Body of pancreas (tissue), 4 donors: Measurements from ENCODE around the gene AURKB. TPM values are rescaled to one million over a fixed set of nuclear protein-coding genes. Genes with fewer than 3 reads are reported as not detected.

ENCODE experiments used
- ATAC-seq: fragments of 150-250 bp; one replicate; pipeline ENCODE4 v1.9.1; 2016
- DNase-seq, 4 donors: peaks; one replicate each; pipeline ENCODE4 v3.0.0-alpha.2; 2019
- H3K27ac ChIP-seq, 4 donors: fragments of 200-600 bp; sonication (generic); 1 replicate in 3 of 4; 2 replicates in 1 of 4; pipeline versions ENCODE4 v1.5.1 to v1.6.1; 2016 to 2019; ENCODE audit warnings: mild to moderate bottlenecking in 1 of 4, mixed read lengths in 1 of 4, moderate library complexity in 1 of 4
- H3K27me3 ChIP-seq, 2 donors: fragments of 200-600 bp; sonication (generic); one replicate each; pipeline ENCODE4 v1.6.0; 2016; ENCODE audit warnings: mild to moderate bottlenecking in 1 of 2
- H3K36me3 ChIP-seq, 2 donors: fragments of 200-600 bp; sonication (generic); replicated peaks in 1 of 2; 2 replicates each; pipeline ENCODE4 v1.5.1; 2016; ENCODE audit warnings: low read depth in 2 of 2; ENCODE audit not compliant: insufficient read depth in 1 of 2
- H3K4me1 ChIP-seq: fragments of 200-600 bp; sonication (generic); one replicate; pipeline ENCODE4 v1.6.0; 2016
- H3K4me3 ChIP-seq, 2 donors: fragments of 200-600 bp; sonication (generic); 1 replicate in 1 of 2; 2 replicates in 1 of 2; pipeline ENCODE4 v1.5.1; 2016 to 2019
- H3K9me3 ChIP-seq, 3 donors: fragments of 200-600 bp; sonication (generic); 1 replicate in 2 of 3; 2 replicates in 1 of 3; pipeline ENCODE4 v1.5.1; 2016
- CTCF ChIP-seq, 7 experiments: fragments of 450-650 bp in 4 of 7; fragments of 200-600 bp in 3 of 7; sonication (generic) in 3 of 7; IDR thresholded peaks; one replicate each; pipeline ENCODE4 v1.5.1; 2016 to 2019; ENCODE audit warnings: antibody characterized with exemption in 7 of 7
- POLR2A ChIP-seq, 3 donors: fragments of 450-650 bp; IDR thresholded peaks; one replicate each; pipeline ENCODE4 v1.6.1; 2016; ENCODE audit warnings: antibody characterized with exemption in 3 of 3, mild to moderate bottlenecking in 2 of 3
- WGBS, 2 donors: methylation state at CpG; one replicate each; pipeline ENCODE4 v1.1.5; 2017; 5-methylcytosine and 5-hydroxymethylcytosine counted together
- intact Hi-C: fragments of 100-400 bp; cut with DNase I; formaldehyde crosslinking; loops from one replicate; pipeline ENCODE4 v1.15.1; 2023
- total RNA-seq, 2 donors: library from RNA; depleted of rRNA; stranded (reverse); fragments of >200 nt; gene quantifications; one replicate each; pipeline ENCODE4 v1.1.0, GENCODE V29; 2016

Gene AURKB
- total RNA-seq, 2 donors from 2014 or later = not detected

- TF ChIP-seq POLR2A (IDR thresholded peaks at IDR 0.05) = peak; percentile 20 to 89 (median 80)
- no peak for TF ChIP-seq CTCF (IDR thresholded peaks at IDR 0.05)
- Histone ChIP-seq H3K36me3 (no peaks in the 10 kb centered on the region), H3K4me3 (peak overlapping the region in 1 of 2 donors; percentile 38), H3K27ac (peak overlapping the region; percentile 87 to 96 (median 96)), H3K4me1 (peaks cover 40% of the 10 kb centered on the region), H3K27me3 (no peaks in the 10 kb centered on the region), H3K9me3 (no peaks in the 10 kb centered on the region)
- 0 to 2% methylated on average over 13 to 44 of the region's 44 CpGs for WGBS, 2 donors
- DNase-seq (peak; percentile 91 to 95 (median 92)), ATAC-seq (peak; percentile 43)
- intact Hi-C loops = no loop called here
These were observed 24.6 kb downstream of the AURKB start for GRCh38 chr17:8185582-8186445.

- WGBS, 2 donors = 67 to 75% methylated on average over 17 to 19 of the region's 19 CpGs
- H3K4me1 ChIP-seq = peaks cover 40% of the 10 kb centered on the region
- TF ChIP-seq CTCF (IDR thresholded peaks at IDR 0.05) = no peak
- no peak for TF ChIP-seq POLR2A (IDR thresholded peaks at IDR 0.05)
- no peaks in the 10 kb centered on the region for H3K36me3 ChIP-seq
- DNase-seq = no peak
- H3K27ac ChIP-seq = peak overlapping the region in 3 of 4 donors; percentile 77 to 79 (median 78)
- no peaks in the 10 kb centered on the region for H3K27me3 ChIP-seq
- ATAC-seq = no peak
- intact Hi-C loops = loop anchor here (5.0 kb wide), 1 partner anchor 50 kb away; no protein-coding TSS in a partner anchor
- no peaks in the 10 kb centered on the region for H3K9me3 ChIP-seq
- no peak overlapping the region for H3K4me3 ChIP-seq
These were observed 33.2 kb downstream of the AURKB start for GRCh38 chr17:8176998-8177731.

- Histone ChIP-seq H3K4me3 (peak within 1 kb of the TSS in 1 of 2 donors; percentile 16), H3K4me1 (peaks cover 40% of the 10 kb centered on the region), H3K27ac (peak within 1 kb of the TSS; percentile 56 to 79 (median 78)), H3K27me3 (no peaks in the 10 kb centered on the region), H3K9me3 (no peaks in the 10 kb centered on the region), H3K36me3 (no peaks in the 10 kb centered on the region)
- DNase-seq = peak; percentile 86 to 90 (median 90)
- peak; percentile 74 for ATAC-seq
- 1 to 3% methylated on average over 18 to 56 of the region's 56 CpGs for WGBS, 2 donors
- intact Hi-C loops = loop anchor here (5.0 kb wide), 1 partner anchor 49 kb away; no protein-coding TSS in a partner anchor
- TF ChIP-seq CTCF (IDR thresholded peaks at IDR 0.05) (peak in 1 of 7 experiments; percentile 5), POLR2A (IDR thresholded peaks at IDR 0.05) (peak in 2 of 3 donors; percentile 54 to 63)
These were observed 34.0 kb downstream of the AURKB start, which contains the start of gene TMEM107 for GRCh38 chr17:8176197-8176940. TMEM107 (minus strand) TSS chr17:8176380; CDS start chr17:8176286, 94 bp downstream.

GRCh38 chr17:8175795-8176196 is 34.6 kb downstream of the AURKB start:
- DNase-seq (peak in 1 of 4 donors; percentile 21), ATAC-seq (peak; percentile 1)
- intact Hi-C loops = loop anchor here (5.0 kb wide), 1 partner anchor 48 kb away; no protein-coding TSS in a partner anchor
- 18 to 19% methylated on average over 11 of the region's 11 CpGs for WGBS, 2 donors
- no peaks in the 10 kb centered on the region for H3K36me3 ChIP-seq
- H3K4me3 ChIP-seq = peak overlapping the region in 1 of 2 donors; percentile 16
- TF ChIP-seq POLR2A (IDR thresholded peaks at IDR 0.05) (no peak), CTCF (IDR thresholded peaks at IDR 0.05) (no peak)
- H3K4me1 ChIP-seq = peaks cover 40% of the 10 kb centered on the region
- peak overlapping the region; percentile 56 to 79 (median 78) for H3K27ac ChIP-seq
- no peaks in the 10 kb centered on the region for H3K9me3 ChIP-seq
- H3K27me3 ChIP-seq = no peaks in the 10 kb centered on the region
